Fibroblast of gingiva (primary cell): ENCODE data around the gene KRTAP4-6.
"Not testable (repeated sequence)": the region's sequence is repeated elsewhere in the genome, so short reads cannot be mapped to it uniquely, and the experiment has no call there.

Experiments
- DNase-seq: peaks from one replicate; pipeline ENCODE4 v3.0.0-alpha.2; 2011; ENCODE audit warnings: low read depth

The KRTAP4-6 gene

GRCh38 chr17:41107941-41108450 is 32.3 kb downstream of the KRTAP4-6 start:
- DNase-seq: no peak

GRCh38 chr17:41105347-41105746 is 35.0 kb downstream of the KRTAP4-6 start, which contains the start of gene KRTAP4-9:
Gene KRTAP4-9, plus strand, starts transcription at chr17:41105389. Its CDS starts 0 bp downstream, at chr17:41105389.
- not testable (repeated sequence) for DNase-seq

GRCh38 chr17:41104386-41105038 is 35.8 kb downstream of the KRTAP4-6 start:
- DNase-seq: peak; percentile 14

- DNase-seq: no peak
Observed at GRCh38 chr17:41103896-41104295, 36.4 kb downstream of the KRTAP4-6 start.

- no peak for DNase-seq
Observed at GRCh38 chr17:41101586-41102259, 38.6 kb downstream of the KRTAP4-6 start, which contains the start of gene KRTAP4-16. Gene KRTAP4-16, minus strand, starts transcription at chr17:41102209. Its CDS starts 0 bp downstream, at chr17:41102209.

DNA sequence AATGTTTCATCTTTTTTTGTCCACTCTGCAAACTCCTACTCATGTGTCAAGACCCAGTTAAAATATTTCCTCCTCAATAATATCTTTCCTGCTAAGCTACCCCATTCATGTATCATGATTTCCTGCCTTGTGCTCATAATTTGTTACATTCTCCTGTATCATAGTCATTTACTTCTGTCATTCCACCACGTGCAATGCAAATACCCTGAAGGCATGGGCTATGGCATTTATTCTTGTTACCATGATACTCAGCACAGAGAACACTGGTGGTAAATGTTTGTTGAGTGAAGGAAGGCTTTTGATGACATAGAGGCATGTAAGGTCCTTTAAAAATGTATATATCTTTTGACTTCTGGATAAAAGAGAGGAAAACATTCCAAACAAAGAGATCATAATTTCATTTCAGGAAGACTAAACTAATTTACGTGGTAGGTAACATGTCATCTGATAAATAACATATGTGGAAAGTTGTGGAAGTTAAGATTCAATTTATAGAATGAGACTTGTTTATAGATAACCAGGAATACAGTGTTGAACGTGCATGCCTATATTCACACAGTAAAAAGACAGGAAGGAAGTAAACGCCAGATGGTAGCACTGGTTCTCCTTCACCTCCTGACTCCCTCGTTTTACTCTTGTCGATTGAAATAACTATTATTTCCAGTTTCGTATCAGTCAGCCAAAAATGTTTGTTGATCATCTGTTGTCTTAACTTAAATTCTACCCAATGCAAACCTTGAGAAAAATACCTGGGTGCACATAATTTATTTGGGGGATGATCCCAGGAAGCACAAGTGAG is 40.5 kb downstream of the KRTAP4-6 start:
- DNase-seq: peak; percentile 54

GRCh38 chr17:41098481-41098880 is 41.9 kb downstream of the KRTAP4-6 start:
- peak; percentile 26 for DNase-seq

GRCh38 chr17:41098042-41098441 is 42.3 kb downstream of the KRTAP4-6 start, which contains the start of gene KRTAP4-8:
Gene KRTAP4-8, minus strand, starts transcription at chr17:41098142. Its CDS starts 58 bp downstream, at chr17:41098084.
- no peak for DNase-seq

- no peak for DNase-seq
Observed at GRCh38 chr17:41096055-41096454, 44.3 kb downstream of the KRTAP4-6 start.
